GM12874 (cell line): ENCODE data around the gene C9.

Source experiments
- TF ChIP-seq, protein P1 (sequence below): IDR thresholded peaks from 2 replicates; pipeline ENCODE4 v1.5.1; 2011; ENCODE audit warnings: low read depth, mild to moderate bottlenecking, control low read depth, low read length, moderate library complexity; ENCODE audit not compliant: insufficient read depth

Gene C9

DNA sequence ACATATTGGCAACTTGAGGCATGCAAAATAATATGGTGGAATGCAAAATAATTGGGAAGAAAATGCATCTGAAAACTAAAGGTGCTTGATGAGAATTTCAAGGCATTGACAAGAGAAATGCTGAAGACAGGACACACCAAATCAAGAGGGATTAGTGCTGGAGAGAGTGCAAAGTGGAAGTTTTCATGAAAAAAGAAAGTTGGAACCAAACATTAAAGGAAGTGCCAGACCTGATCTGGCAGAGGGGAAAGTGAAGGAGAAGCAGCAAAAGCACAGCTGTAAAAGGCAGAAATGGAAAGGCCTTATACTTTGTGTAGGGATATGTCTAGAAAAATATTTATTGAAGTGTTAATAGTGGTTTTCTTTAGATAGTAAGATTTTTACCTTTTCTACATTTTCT is 109.6 kb downstream of the C9 start:
- TF ChIP-seq, protein P1, sequence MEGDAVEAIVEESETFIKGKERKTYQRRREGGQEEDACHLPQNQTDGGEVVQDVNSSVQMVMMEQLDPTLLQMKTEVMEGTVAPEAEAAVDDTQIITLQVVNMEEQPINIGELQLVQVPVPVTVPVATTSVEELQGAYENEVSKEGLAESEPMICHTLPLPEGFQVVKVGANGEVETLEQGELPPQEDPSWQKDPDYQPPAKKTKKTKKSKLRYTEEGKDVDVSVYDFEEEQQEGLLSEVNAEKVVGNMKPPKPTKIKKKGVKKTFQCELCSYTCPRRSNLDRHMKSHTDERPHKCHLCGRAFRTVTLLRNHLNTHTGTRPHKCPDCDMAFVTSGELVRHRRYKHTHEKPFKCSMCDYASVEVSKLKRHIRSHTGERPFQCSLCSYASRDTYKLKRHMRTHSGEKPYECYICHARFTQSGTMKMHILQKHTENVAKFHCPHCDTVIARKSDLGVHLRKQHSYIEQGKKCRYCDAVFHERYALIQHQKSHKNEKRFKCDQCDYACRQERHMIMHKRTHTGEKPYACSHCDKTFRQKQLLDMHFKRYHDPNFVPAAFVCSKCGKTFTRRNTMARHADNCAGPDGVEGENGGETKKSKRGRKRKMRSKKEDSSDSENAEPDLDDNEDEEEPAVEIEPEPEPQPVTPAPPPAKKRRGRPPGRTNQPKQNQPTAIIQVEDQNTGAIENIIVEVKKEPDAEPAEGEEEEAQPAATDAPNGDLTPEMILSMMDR = no peak

DNA sequence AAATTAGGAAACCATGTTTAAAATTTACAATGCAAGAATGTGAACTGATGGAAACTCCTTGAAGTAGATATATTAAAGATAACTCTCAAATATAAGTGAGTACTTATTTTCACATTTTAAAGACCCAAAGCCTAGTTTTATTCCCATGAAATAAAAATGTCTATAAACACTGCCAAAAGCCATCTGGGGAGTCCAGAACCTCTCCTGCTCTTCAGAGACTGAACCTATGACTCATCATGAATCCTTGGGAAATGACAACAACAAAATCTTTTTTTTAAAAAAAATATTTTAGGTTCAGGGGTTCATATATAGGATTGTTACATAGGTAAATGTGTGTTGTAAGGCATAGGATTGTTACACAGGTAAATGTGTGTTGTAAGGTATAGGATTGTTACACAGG is 111.1 kb downstream of the C9 start:
- TF ChIP-seq, protein P1 = no peak

DNA sequence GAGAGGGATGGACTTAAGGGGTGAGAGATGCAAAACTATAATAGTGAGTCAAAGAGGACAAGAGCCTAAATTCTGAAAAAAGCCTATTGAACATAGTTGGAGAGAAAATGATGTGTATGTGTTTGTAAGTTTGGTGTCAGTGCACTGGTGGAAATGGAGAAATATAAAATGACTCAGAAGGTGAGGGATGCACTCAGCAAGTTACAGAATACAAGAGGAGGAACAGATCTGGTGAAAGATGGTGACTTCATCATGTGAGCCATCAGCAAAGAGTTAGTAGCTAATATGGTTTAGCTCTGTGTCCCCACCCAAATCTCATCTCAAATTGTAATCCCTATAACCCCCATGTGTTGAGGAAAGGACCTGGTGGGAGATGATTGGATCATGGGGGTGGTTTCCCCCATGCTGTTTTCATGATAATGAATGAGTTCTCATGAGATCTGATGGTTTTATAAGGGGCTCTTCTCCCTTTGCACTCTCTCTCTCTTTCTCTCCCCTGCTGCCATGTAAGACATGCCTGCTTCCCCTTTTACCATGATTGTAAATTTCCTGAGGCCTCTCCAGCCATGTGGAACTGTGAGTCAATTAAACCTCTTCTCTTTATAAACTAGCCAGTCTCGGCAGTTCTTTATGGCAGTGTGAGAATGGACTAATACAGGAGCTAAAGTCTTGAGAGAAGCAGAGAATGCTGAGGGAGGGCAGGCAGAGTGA is 114.6 kb downstream of the C9 start:
- TF ChIP-seq, protein P1 = no peak

DNA sequence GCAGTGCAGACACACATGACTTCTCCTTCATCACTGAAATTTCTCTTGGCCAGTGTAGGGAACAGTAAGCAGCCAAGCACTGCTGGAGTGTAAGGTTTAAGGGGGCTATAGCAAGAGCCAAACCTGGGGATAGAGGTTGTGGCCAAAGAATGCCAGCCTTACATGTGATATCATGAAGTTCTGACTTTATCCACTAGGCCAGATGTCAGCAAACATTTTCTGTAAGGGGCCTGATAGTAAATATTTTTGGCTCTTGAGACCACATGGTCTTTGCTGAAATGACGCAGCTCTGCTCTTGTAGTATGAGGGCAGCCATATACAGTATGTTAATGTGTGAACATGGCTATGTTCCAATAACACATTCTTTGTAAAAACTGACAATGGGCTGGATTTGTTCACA is 115.2 kb downstream of the C9 start:
- TF ChIP-seq, protein P1 = no peak

DNA sequence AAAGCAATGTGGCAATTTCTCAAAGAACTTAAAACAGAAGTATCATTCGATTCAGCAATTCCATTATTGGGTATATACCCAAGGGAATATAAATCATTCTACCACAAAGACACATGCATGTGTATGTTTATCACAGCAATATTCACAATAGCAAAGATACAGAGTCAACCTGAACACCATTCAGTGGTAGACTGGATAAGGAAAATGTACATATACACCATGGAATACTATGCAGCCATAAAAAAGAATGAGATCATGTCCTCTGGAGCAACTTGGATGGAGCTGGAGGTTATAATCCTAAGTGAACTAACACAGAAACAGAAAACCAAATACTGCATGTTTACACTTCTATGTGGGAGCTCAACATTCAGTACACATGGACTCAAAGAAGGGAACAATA is 123.5 kb downstream of the C9 start:
- TF ChIP-seq, protein P1 = no peak

DNA sequence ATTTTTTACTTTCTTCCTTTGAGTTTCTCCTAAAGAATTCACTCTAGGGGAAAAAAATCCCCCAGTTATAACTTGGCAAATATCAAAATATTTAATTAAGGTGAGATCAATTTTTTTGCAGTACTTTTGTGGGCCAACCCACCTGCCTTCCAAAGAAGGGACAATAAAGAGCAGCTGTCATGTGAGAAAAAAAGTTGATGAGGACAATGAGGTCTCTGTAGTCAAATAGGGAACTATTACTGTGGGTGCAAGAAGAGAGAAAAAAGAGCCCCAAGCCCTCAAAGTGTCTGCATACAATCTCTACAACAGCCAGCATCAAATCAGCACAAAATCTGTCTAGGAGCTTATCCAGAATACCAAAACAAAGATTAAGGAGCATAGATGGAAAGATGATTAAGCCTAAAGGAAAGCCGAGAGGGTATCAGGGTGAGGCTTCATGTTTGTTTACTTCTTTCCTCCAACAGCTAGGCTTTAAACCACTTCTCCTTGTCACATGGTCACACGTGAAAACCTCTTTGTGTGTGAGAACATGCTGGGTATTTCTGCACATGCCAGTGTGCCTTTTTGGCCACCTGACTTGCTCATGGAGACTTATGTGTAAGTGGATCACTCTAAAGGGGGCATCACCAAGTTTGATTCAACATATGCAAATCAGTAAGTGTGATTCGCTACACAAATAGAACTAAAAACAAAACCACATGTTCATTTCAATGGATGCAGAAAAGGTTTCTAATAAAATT is 125.8 kb downstream of the C9 start:
- TF ChIP-seq, protein P1 = no peak

DNA sequence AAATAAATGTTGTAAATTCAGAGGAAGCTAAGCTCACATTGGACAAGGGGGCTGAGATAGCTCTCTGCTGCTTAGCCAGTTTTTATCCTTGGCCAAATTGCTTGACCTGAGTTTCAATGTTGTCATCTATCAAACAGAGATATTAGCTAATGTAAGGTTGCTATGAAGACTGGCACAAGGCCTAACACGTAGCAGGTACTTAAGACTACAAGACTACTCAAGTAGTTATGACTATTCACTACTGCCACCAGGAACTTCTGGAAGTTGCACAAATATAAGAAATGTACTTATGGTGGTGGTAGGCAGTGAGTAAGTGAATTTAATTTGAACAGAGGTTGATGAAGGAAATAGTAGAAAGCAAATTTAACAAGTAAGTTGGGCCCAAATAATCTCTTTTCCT is 127.6 kb downstream of the C9 start:
- TF ChIP-seq, protein P1 = no peak
